Measurements from ENCODE around the gene CHCHD5. TPM values are rescaled to one million over a fixed set of nuclear protein-coding genes. Genes with fewer than 3 reads are reported as not detected.

The CHCHD5 gene
- total RNA-seq, 1 donor from 2014 or later: 33.5 TPM

DNA sequence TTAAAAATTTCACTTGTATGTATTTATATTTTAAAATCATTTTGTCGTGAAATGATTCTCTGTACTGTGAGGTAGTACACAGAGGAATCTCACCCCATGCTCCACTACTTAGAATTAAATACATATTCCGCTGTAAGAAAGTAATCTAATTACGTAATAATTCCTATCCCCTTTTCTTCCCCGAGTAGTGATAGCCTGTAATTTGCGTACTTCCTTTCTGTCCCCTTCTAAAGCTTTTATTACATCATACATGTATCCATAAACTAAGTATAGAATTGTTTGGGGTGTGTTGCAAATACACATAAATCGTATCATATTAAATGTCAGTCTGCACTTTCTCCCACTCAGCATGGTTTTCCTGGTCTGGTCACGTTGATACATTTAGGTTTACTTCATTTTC lies 12.4 kb upstream of the CHCHD5 start:
- TF ChIP-seq, protein P1, sequence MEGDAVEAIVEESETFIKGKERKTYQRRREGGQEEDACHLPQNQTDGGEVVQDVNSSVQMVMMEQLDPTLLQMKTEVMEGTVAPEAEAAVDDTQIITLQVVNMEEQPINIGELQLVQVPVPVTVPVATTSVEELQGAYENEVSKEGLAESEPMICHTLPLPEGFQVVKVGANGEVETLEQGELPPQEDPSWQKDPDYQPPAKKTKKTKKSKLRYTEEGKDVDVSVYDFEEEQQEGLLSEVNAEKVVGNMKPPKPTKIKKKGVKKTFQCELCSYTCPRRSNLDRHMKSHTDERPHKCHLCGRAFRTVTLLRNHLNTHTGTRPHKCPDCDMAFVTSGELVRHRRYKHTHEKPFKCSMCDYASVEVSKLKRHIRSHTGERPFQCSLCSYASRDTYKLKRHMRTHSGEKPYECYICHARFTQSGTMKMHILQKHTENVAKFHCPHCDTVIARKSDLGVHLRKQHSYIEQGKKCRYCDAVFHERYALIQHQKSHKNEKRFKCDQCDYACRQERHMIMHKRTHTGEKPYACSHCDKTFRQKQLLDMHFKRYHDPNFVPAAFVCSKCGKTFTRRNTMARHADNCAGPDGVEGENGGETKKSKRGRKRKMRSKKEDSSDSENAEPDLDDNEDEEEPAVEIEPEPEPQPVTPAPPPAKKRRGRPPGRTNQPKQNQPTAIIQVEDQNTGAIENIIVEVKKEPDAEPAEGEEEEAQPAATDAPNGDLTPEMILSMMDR (conservative IDR thresholded peaks at IDR 0.05): no peak
- no peak overlapping the region for H3K27ac Mint-ChIP-seq
- H3K4me1 Mint-ChIP-seq (ENCODE audit: unreplicated experiment): no peaks in the 10 kb centered on the region
- H3K9me3 Mint-ChIP-seq: no peaks in the 10 kb centered on the region
- peaks cover 60% of the 10 kb centered on the region for H3K36me3 Mint-ChIP-seq
- H3K27me3 Mint-ChIP-seq: no peaks in the 10 kb centered on the region
- DNase-seq (ENCODE audit: extremely low spot score, unreplicated experiment): no peak
- H3K4me3 Mint-ChIP-seq: no peak overlapping the region

DNA sequence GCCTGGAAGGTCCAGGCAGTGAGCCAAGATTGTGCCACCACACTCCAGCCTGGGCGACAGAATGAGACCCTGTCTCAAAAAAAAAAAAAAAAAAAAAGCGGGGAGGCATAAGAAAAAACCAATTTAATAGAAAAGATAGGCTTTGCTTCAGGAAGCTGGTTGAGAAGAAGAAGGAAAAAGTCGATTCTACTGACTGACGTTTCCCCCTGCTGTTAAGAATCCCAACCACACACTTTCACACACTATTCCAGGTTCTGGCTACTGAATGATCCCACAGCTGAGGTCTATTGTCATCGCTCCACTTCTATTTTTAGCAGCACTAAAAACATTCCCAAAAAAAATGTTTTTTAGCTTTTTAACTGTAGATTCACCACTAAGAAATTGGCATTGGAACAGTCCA lies 6.7 kb upstream of the CHCHD5 start:
- Mint-ChIP-seq H3K9me3 (no peaks in the 10 kb centered on the region), H3K27ac (no peak overlapping the region), H3K27me3 (no peaks in the 10 kb centered on the region), H3K36me3 (peaks cover 19% of the 10 kb centered on the region), H3K4me1 (ENCODE audit: unreplicated experiment) (no peaks in the 10 kb centered on the region), H3K4me3 (no peak overlapping the region)
- TF ChIP-seq, protein P1 (conservative IDR thresholded peaks at IDR 0.05): peak; percentile 43
- DNase-seq (ENCODE audit: extremely low spot score, unreplicated experiment): no peak

DNA sequence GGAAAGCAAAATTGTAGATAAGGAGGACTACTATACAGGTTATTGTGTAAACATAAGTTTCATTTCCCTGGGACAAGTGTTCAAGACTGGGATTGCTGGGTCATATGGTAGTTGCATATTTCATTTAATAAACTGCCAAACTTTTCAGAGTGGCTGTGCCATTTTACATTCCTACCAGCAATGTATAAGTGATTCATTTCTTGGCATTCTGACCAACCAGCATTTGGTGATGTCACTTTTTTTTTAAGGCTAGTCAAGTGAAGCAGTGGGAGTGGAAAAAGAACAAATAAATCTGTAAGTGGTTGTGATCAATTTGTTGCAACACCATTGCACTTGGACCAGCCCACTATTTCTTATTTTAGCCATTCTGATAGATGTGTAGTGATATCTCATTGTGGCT lies 5.2 kb upstream of the CHCHD5 start:
- no peaks in the 10 kb centered on the region for H3K9me3 Mint-ChIP-seq
- H3K27ac Mint-ChIP-seq: no peak overlapping the region
- no peak overlapping the region for H3K4me3 Mint-ChIP-seq
- H3K27me3 Mint-ChIP-seq: no peaks in the 10 kb centered on the region
- no peak for DNase-seq (ENCODE audit: extremely low spot score, unreplicated experiment)
- TF ChIP-seq, protein P1 (conservative IDR thresholded peaks at IDR 0.05): no peak
- peaks cover 19% of the 10 kb centered on the region for H3K36me3 Mint-ChIP-seq
- no peaks in the 10 kb centered on the region for H3K4me1 Mint-ChIP-seq (ENCODE audit: unreplicated experiment)

DNA sequence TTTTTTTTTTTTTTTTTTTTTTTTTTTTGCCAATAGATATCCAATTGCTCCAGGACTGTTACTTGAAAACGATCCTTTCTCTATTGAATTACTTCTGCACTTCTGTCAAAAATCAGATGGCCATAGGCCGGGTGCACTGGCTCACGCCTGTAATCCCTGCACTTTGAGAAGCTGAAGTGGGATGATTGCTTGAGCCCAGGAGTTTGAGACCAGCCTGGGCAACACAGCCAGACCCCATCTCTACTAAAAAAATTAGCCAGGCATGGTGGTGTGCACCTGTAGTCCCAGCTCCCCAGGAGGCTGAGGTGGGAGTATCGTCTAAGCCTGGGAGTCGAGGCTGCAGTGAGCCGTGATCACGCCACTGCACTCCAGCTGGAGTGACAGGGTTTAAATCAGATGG lies 4.3 kb upstream of the CHCHD5 start:
- no peak overlapping the region for H3K27ac Mint-ChIP-seq

DNA sequence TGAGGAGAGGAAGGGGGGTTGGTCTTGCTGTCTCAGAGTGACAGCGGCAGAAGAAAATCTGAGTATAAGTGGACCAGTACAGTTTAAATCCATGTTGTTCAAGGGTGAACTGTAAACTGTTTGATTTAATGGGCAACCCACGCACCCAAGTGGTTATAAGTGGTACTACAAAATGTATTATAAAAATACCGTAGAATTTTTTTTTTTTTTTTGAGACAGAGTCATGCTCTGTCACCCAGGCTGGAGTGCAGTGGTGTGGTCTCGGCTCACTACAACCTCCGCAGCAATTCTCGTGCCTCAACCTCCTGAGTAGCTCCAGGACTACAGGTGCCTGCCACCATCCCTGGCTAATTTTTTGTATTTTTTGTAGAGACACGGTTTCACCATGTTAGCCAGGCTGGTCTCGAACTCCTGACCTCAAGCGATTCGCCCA lies 2.1 kb upstream of the CHCHD5 start:
- Mint-ChIP-seq H3K9me3 (no peaks in the 10 kb centered on the region), H3K36me3 (peaks cover 4% of the 10 kb centered on the region), H3K27me3 (no peaks in the 10 kb centered on the region), H3K27ac (no peak overlapping the region), H3K4me3 (peak overlapping the region; percentile 58), H3K4me1 (ENCODE audit: unreplicated experiment) (peaks cover 14% of the 10 kb centered on the region)
- TF ChIP-seq, protein P1 (conservative IDR thresholded peaks at IDR 0.05): peak; percentile 75
- DNase-seq (ENCODE audit: extremely low spot score, unreplicated experiment): no peak

More for the DNA sequence above, 4.3 kb upstream of the CHCHD5 start:
- Mint-ChIP-seq H3K36me3 (peaks cover 19% of the 10 kb centered on the region), H3K4me1 (ENCODE audit: unreplicated experiment) (peaks cover 5% of the 10 kb centered on the region), H3K4me3 (no peak overlapping the region), H3K27me3 (no peaks in the 10 kb centered on the region), H3K9me3 (no peaks in the 10 kb centered on the region)
- no peak for DNase-seq (ENCODE audit: extremely low spot score, unreplicated experiment)
- TF ChIP-seq, protein P1 (conservative IDR thresholded peaks at IDR 0.05): no peak
